HepG2 (cell line): Measurements from ENCODE around the gene CASTOR1. TPM values are rescaled to one million over a fixed set of nuclear protein-coding genes. Genes with fewer than 3 reads are reported as not detected.

Experiments used
- ATAC-seq: fragments of 200-7000 bp; cut with Tn5 transposase; 3 replicates; pipeline ENCODE4 v1.9.1; 2020; ENCODE audit warnings: mild to moderate bottlenecking, moderate library complexity
- BruUV-seq: library from RNA; stranded (reverse); fragments of 400-500 nt; replicated peaks from 2 replicates; lab custom pipeline; 2021; lab: Mats Ljungman, UMichigan
- CTCF ChIA-PET: fragments of 300-600 bp; formaldehyde crosslinking; extraction: SDS; loops from one replicate; lab custom pipeline; 2021; ENCODE audit warnings: low total read pairs, inconsistent platforms, low intra/inter-chr PET ratio; lab: Yijun Ruan, JAX
- POLR2A ChIA-PET: fragments of 350-600 bp; sonication (Branson Sonifier 250); formaldehyde crosslinking; loops from one replicate; lab custom pipeline; 2020; ENCODE audit warnings: antibody characterized with exemption, inconsistent platforms; lab: Yijun Ruan, JAX
- DNase-seq: peaks from one replicate; pipeline ENCODE4 v3.0.0-alpha.2; 2015; ENCODE audit warnings: low spot score
- FAIRE-seq: peaks from 3 replicates; lab custom pipeline; 2011; peaks lifted over from hg19 to GRCh38; lab: Jason Lieb, UNC
- H2AFZ ChIP-seq: one replicate; pipeline ENCODE4 v1.6.1; 2011; ENCODE audit warnings: low read length, inconsistent platforms
- H3K27ac ChIP-seq: fragments of 300-600 bp; 3 replicates; pipeline ENCODE4 v1.8.0; 2011; ENCODE audit warnings: mixed run types, mild to moderate bottlenecking, mixed read lengths, low read length, inconsistent platforms; ENCODE audit not compliant: insufficient read depth; ENCODE audit errors: extremely low read length
- H3K27me3 ChIP-seq, 2 experiments: fragments of 200-600 bp in 1 of 2; 2 replicates in 1 of 2; 3 replicates in 1 of 2; pipeline versions ENCODE4 v1.6.0 to v1.8.0; 2011; ENCODE audit warnings: low read length in 2 of 2, mild to moderate bottlenecking in 2 of 2, moderate library complexity in 2 of 2, inconsistent platforms in 1 of 2; ENCODE audit not compliant: insufficient read depth in 2 of 2, control insufficient read depth in 1 of 2
- H3K36me3 ChIP-seq, 2 experiments: fragments of 200-600 bp in 1 of 2; replicated peaks in 1 of 2; 2 replicates in 1 of 2; 3 replicates in 1 of 2; pipeline versions ENCODE4 v1.5.1 to v1.8.0; 2011; ENCODE audit warnings: low read length in 2 of 2, inconsistent platforms in 1 of 2; ENCODE audit not compliant: insufficient read depth in 2 of 2, control insufficient read depth in 1 of 2
- H3K4me1 ChIP-seq: 2 replicates; pipeline ENCODE4 v1.5.1; 2012; ENCODE audit warnings: low read length, inconsistent platforms; ENCODE audit not compliant: insufficient read depth
- H3K4me2 ChIP-seq: 2 replicates; pipeline ENCODE4 v1.6.0; 2011; ENCODE audit warnings: low read depth, low read length, inconsistent platforms
- H3K4me3 ChIP-seq, 3 experiments: fragments of 200-600 bp in 1 of 3; sonication (generic), shearing (Covaris generic) in 1 of 3; replicated peaks in 1 of 3; 2 replicates each; pipeline ENCODE4 v1.5.1; 2011 to 2016; ENCODE audit warnings: low read length in 3 of 3, inconsistent platforms in 2 of 3, low read depth in 2 of 3, mild to moderate bottlenecking in 2 of 3, control low read depth in 1 of 3, mixed read lengths in 1 of 3; ENCODE audit not compliant: insufficient read depth in 1 of 3
- H3K79me2 ChIP-seq: one replicate; pipeline ENCODE4 v1.6.1; 2011; ENCODE audit warnings: low read length, inconsistent platforms; ENCODE audit not compliant: insufficient read depth
- H3K9ac ChIP-seq: 2 replicates; pipeline ENCODE4 v1.6.0; 2011; ENCODE audit warnings: mild to moderate bottlenecking, low read depth, low read length, inconsistent platforms; ENCODE audit not compliant: insufficient read depth
- H3K9me3 ChIP-seq: 2 replicates; pipeline ENCODE4 v1.5.1; 2012; ENCODE audit warnings: mild to moderate bottlenecking, low read length
- H4K20me1 ChIP-seq: 2 replicates; pipeline ENCODE4 v1.6.0; 2011; ENCODE audit warnings: inconsistent platforms, mild to moderate bottlenecking, low read length, moderate library complexity; ENCODE audit not compliant: insufficient read depth
- ARNT2 ChIP-seq: sonication (generic); formaldehyde crosslinking; IDR thresholded peaks from 2 replicates; pipeline ENCODE4 v1.8.0; 2022; ENCODE audit warnings: mild to moderate bottlenecking, low read depth, missing genetic modification reagents, moderate library complexity
- E2F5 ChIP-seq: sonication (generic); formaldehyde crosslinking; conservative IDR thresholded peaks from 2 replicates; pipeline ENCODE4 v1.4.0; 2020; ENCODE audit warnings: missing genetic modification reagents
- HBP1 ChIP-seq: IDR thresholded peaks from 2 replicates; pipeline ENCODE4 v1.6.1; 2016; ENCODE audit warnings: low read depth, control low read depth
- MAFK ChIP-seq, 2 experiments: IDR thresholded peaks in 1 of 2; conservative IDR thresholded peaks in 1 of 2; 2 replicates each; pipeline ENCODE4 v1.6.1; 2011; ENCODE audit warnings: improper control_type of control experiment in 2 of 2, low read length in 2 of 2
- MNT ChIP-seq: fragments of 450-650 bp; IDR thresholded peaks from 2 replicates; pipeline ENCODE4 v1.6.1; 2016
- NR1H2 ChIP-seq: sonication (generic); formaldehyde crosslinking; IDR thresholded peaks from 2 replicates; pipeline ENCODE4 v1.8.1; 2022; ENCODE audit warnings: low read depth, missing genetic modification reagents, borderline replicate concordance
- POLR2AphosphoS2 ChIP-seq: IDR thresholded peaks from 2 replicates; pipeline ENCODE4 v1.6.1; 2011; ENCODE audit warnings: low read depth, low read length, improper control_type of control experiment
- PRMT3 ChIP-seq: sonication (generic); formaldehyde crosslinking; IDR thresholded peaks from 2 replicates; pipeline ENCODE4 v1.8.1; 2022; ENCODE audit warnings: low read depth, mild to moderate bottlenecking, moderate library complexity, missing genetic modification reagents, borderline replicate concordance
- REXO4 ChIP-seq: sonication (generic); formaldehyde crosslinking; IDR thresholded peaks from 2 replicates; pipeline ENCODE4 v1.8.0; 2022; ENCODE audit warnings: missing genetic modification reagents, mild to moderate bottlenecking, borderline replicate concordance
- RFXAP ChIP-seq: sonication (generic); formaldehyde crosslinking; IDR thresholded peaks from 2 replicates; pipeline ENCODE4 v1.4.0; 2020; ENCODE audit warnings: missing genetic modification reagents, borderline replicate concordance
- SATB2 ChIP-seq: sonication (generic); formaldehyde crosslinking; IDR thresholded peaks from 2 replicates; pipeline ENCODE4 v1.5.0; 2020; ENCODE audit warnings: missing genetic modification reagents
- SIN3B ChIP-seq: fragments of 150-350 bp; IDR thresholded peaks from 2 replicates; pipeline ENCODE4 v1.6.1; 2014; ENCODE audit warnings: low read length
- ZFP1 ChIP-seq: IDR thresholded peaks from 2 replicates; pipeline ENCODE4 v1.6.1; 2016
- ZNF224 ChIP-seq: sonication (generic); formaldehyde crosslinking; IDR thresholded peaks from 2 replicates; pipeline ENCODE4 v1.5.0; 2020; ENCODE audit warnings: mild to moderate bottlenecking, missing genetic modification reagents
- ZNF256 ChIP-seq: sonication (generic); formaldehyde crosslinking; conservative IDR thresholded peaks from 2 replicates; pipeline ENCODE4 v1.4.0; 2020; ENCODE audit warnings: missing genetic modification reagents
- ZNF30 ChIP-seq: sonication (generic); formaldehyde crosslinking; IDR thresholded peaks from 2 replicates; pipeline ENCODE4 v1.5.0; 2020; ENCODE audit warnings: mild to moderate bottlenecking, missing genetic modification reagents
- ZNF343 ChIP-seq: sonication (generic); formaldehyde crosslinking; IDR thresholded peaks from 2 replicates; pipeline ENCODE4 v1.4.0; 2020; ENCODE audit warnings: mild to moderate bottlenecking, missing genetic modification reagents
- ZNF839 ChIP-seq: sonication (generic); formaldehyde crosslinking; IDR thresholded peaks from 2 replicates; pipeline ENCODE4 v1.4.0; 2020; ENCODE audit warnings: missing genetic modification reagents, mild to moderate bottlenecking, borderline replicate concordance
- WGBS: methylation state at CpG from one replicate; pipeline ENCODE4 v1.1.6; 2017; ENCODE audit warnings: low lambda C conversion rate; 5-methylcytosine and 5-hydroxymethylcytosine counted together
- in situ Hi-C: cut with HindIII; loops from 2 replicates; pipeline ENCODE4 v1.10.0; 2017; ENCODE audit warnings: low pct_unique_long_range_greater_than_20kb; ENCODE audit not compliant: extremely low pct_ligation_motif_present
- intact Hi-C: fragments of 100-400 bp; cut with micrococcal nuclease; formaldehyde crosslinking; loops from one replicate; pipeline ENCODE4 v1.10.0; 2022; ENCODE audit not compliant: unreplicated experiment
- polyA plus RNA-seq, 8 experiments: library from polyadenylated mRNA; depleted of rRNA in 3 of 8; stranded (reverse) in 7 of 8; unstranded in 1 of 8; fragments of >200 nt; fragmentation: Illumina TruSeq in 4 of 8; extraction: Trizol in 4 of 8; gene quantifications; 2 replicates each; pipeline versions ENCODE4 v1.2.1 to v1.2.3, GENCODE V29; 2011 to 2016; ENCODE audit warnings: low read depth in 4 of 8, missing spikeins in 1 of 8, mixed read lengths in 1 of 8; ENCODE audit not compliant: insufficient read depth in 1 of 8
- total RNA-seq, 5 experiments: library from RNA; depleted of rRNA; stranded (reverse); fragments of >200 nt; fragmentation: Illumina TruSeq; extraction: Trizol; gene quantifications; 2 replicates each; pipeline ENCODE4 v1.2.3, GENCODE V29; 2016; ENCODE audit warnings: low read depth in 1 of 5
- TF ChIP-seq, protein P1 (sequence below): IDR thresholded peaks from 2 replicates; pipeline ENCODE4 v1.6.1; 2016; ENCODE audit warnings: missing genetic modification reagents, missing compliant biosample characterization
- TF ChIP-seq, protein P2 (sequence below): IDR thresholded peaks from 2 replicates; pipeline ENCODE4 v1.6.1; 2016; ENCODE audit warnings: mild to moderate bottlenecking

The CASTOR1 gene
- total and polyA plus RNA-seq, 2 of the 13 experiments (the other 11 are each of a cell fraction or from before 2014, with no cell fraction given) = 2.6 to 4.4 TPM

GRCh38 chr22:30307041-30307574 is 17.8 kb upstream of the CASTOR1 start (continued):
- TF ChIP-seq HBP1 (CRISPR knock-in tag) = no peak
- TF ChIP-seq, protein P1, sequence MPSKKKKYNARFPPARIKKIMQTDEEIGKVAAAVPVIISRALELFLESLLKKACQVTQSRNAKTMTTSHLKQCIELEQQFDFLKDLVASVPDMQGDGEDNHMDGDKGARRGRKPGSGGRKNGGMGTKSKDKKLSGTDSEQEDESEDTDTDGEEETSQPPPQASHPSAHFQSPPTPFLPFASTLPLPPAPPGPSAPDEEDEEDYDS (CRISPR knock-in tag) = no peak
- TF ChIP-seq SIN3B = no peak
- TF ChIP-seq REXO4 (CRISPR knock-in tag) = no peak

GRCh38 chr22:30306627-30307011 is 17.3 kb upstream of the CASTOR1 start:
- ChIA-PET POLR2A (no interaction called here), CTCF (no interaction called here)
- BruUV-seq = no TSS peak
- H3K79me2 ChIP-seq = no peaks in the 10 kb centered on the region
- no peaks in the 10 kb centered on the region for H3K27me3 ChIP-seq
- no peak overlapping the region for H3K4me2 ChIP-seq
- H3K36me3 ChIP-seq = peaks cover 0 to 7% of the 10 kb centered on the region in 2 experiments; a peak in 2 of 5 replicates
- ATAC-seq (no peak), FAIRE-seq (no peak), DNase-seq (no peak)
- in situ Hi-C loops (no loop called here), intact Hi-C loops (no loop called here)
- H4K20me1 ChIP-seq = no peaks in the 10 kb centered on the region
- peaks cover 5% of the 10 kb centered on the region; the same call in 1 of the 2 replicates for H3K4me1 ChIP-seq
- no peak overlapping the region for H3K27ac ChIP-seq
- WGBS = 92% methylated on average over 1 of the region's 1 CpG
- no peak overlapping the region for H3K4me3 ChIP-seq
- no peak overlapping the region for H3K9ac ChIP-seq
- H2AFZ ChIP-seq = no peak overlapping the region
- H3K9me3 ChIP-seq = no peaks in the 10 kb centered on the region
- no peak for TF ChIP-seq ZNF256
- TF ChIP-seq ARNT2 (CRISPR knock-in tag) = no peak
- TF ChIP-seq, protein P2, sequence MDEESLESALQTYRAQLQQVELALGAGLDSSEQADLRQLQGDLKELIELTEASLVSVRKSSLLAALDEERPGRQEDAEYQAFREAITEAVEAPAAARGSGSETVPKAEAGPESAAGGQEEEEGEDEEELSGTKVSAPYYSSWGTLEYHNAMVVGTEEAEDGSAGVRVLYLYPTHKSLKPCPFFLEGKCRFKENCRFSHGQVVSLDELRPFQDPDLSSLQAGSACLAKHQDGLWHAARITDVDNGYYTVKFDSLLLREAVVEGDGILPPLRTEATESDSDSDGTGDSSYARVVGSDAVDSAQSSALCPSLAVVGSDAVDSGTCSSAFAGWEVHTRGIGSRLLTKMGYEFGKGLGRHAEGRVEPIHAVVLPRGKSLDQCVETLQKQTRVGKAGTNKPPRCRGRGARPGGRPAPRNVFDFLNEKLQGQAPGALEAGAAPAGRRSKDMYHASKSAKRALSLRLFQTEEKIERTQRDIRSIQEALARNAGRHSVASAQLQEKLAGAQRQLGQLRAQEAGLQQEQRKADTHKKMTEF (CRISPR knock-in tag) = no peak
- TF ChIP-seq ZNF839 = no peak
- no peak for TF ChIP-seq ZFP1 (CRISPR knock-in tag)
- TF ChIP-seq NR1H2 (CRISPR knock-in tag) = no peak
- TF ChIP-seq RFXAP = no peak
- no peak for TF ChIP-seq SATB2 (CRISPR knock-in tag)
- TF ChIP-seq ZNF224 (CRISPR knock-in tag) = no peak
- TF ChIP-seq PRMT3 = no peak
- TF ChIP-seq ZNF30 = no peak
- TF ChIP-seq MAFK (conservative IDR thresholded peaks at IDR 0.05 in 1 of 2, IDR thresholded peaks at IDR 0.05 in 1 of 2; ENCODE audit: low read length in 2 of 2) = no peak
- TF ChIP-seq MNT = no peak
- no peak for TF ChIP-seq E2F5 (CRISPR knock-in tag)
- TF ChIP-seq POLR2AphosphoS2 = no peak
- TF ChIP-seq ZNF343 (CRISPR knock-in tag) = no peak
